Kidney (tissue), 14 donors: ENCODE results near the gene CDH13. TPM values are rescaled to one million over a fixed set of nuclear protein-coding genes. Genes with fewer than 3 reads are reported as not detected.

Experiments used
- DNase-seq, 5 donors: peaks; one replicate each; pipeline ENCODE4 v3.0.0-alpha.2; 2013 to 2020
- FAIRE-seq: peaks from 2 replicates; lab custom pipeline; 2012; peaks lifted over from hg19 to GRCh38; lab: Jason Lieb, UNC
- H3K27ac ChIP-seq, 2 donors: one replicate each; pipeline ENCODE4 v1.7.0; 2013; ENCODE audit warnings: low read depth in 2 of 2, low read length in 2 of 2, inconsistent platforms in 1 of 2
- H3K27me3 ChIP-seq: one replicate; pipeline ENCODE4 v1.7.1; 2013; ENCODE audit warnings: low read length, inconsistent platforms; ENCODE audit not compliant: control insufficient read depth, insufficient read depth
- H3K36me3 ChIP-seq, 3 donors: one replicate each; pipeline versions ENCODE4 v1.7.0 to v1.7.1; 2013; ENCODE audit warnings: low read length in 3 of 3, control low read depth in 1 of 3, inconsistent platforms in 1 of 3; ENCODE audit not compliant: insufficient read depth in 3 of 3, control insufficient read depth in 2 of 3
- H3K4me1 ChIP-seq, 3 donors: one replicate each; pipeline versions ENCODE4 v1.7.0 to v1.7.1; 2013; ENCODE audit warnings: low read length in 3 of 3, inconsistent platforms in 1 of 3, low read depth in 1 of 3; ENCODE audit not compliant: control insufficient read depth in 2 of 3, insufficient read depth in 2 of 3
- H3K4me3 ChIP-seq, 3 donors: one replicate each; pipeline versions ENCODE4 v1.7.0 to v1.8.1; 2013; ENCODE audit warnings: low read length in 3 of 3, control low read depth in 1 of 3, inconsistent platforms in 1 of 3
- H3K9ac ChIP-seq, 3 donors: one replicate each; pipeline versions ENCODE4 v1.7.0 to v1.7.1; 2013; ENCODE audit warnings: low read length in 3 of 3, control low read depth in 1 of 3, inconsistent platforms in 1 of 3
- H3K9me3 ChIP-seq, 3 donors: one replicate each; pipeline versions ENCODE4 v1.7.0 to v1.7.1; 2013; ENCODE audit warnings: low read length in 3 of 3, control low read depth in 1 of 3, inconsistent platforms in 1 of 3; ENCODE audit not compliant: control insufficient read depth in 2 of 3, insufficient read depth in 1 of 3
- CTCF ChIP-seq: IDR thresholded peaks from 3 replicates; pipeline ENCODE4 v1.5.1; 2012; ENCODE audit warnings: mild to moderate bottlenecking, moderate library complexity, borderline replicate concordance; ENCODE audit not compliant: insufficient read depth; ENCODE audit errors: extremely low read depth
- intact Hi-C: fragments of 100-400 bp; cut with DNase I; formaldehyde crosslinking; loops from one replicate; pipeline ENCODE4 v1.11.1; 2022
- polyA plus RNA-seq: library from polyadenylated mRNA; stranded (reverse); fragments of 350-450 nt; fragmentation: Illumina TruSeq; extraction: RNeasy Lipid Tissue Mini Kit (QIAGEN cat#74804); gene quantifications from one replicate; pipeline ENCODE4 v1.2.3, GENCODE V29; 2014; ENCODE audit warnings: low read depth, low replicate concordance; ENCODE audit not compliant: insufficient read depth
- total RNA-seq: library from RNA; stranded (reverse); fragmentation: NEBNext Ultra II Directional; extraction: Animal tissue kit (Norgen Biotek cat#: 25700); gene quantifications from one replicate; pipeline ENCODE4 v1.2.1, GENCODE V29; 2021
- donor health status: control.
- donor health status: control.
- donor health status: control.
- donor health status: control.
- donor health status: control.
- donor health status: DM: yes; HTN: yes; CAD: no.
- donor health status: Normal renal cell carcinoma (clear cell type).

CDH13 gene
- total and polyA plus RNA-seq, 2 donors from 2014 or later: 4.8 to 13.8 TPM

GRCh38 chr16:82833378-82833993 lies 206.7 kb downstream of the CDH13 start:
- TF ChIP-seq CTCF: no peak
- Histone ChIP-seq H3K36me3 (no peaks in the 10 kb centered on the region), H3K9ac (no peak overlapping the region), H3K9me3 (no peaks in the 10 kb centered on the region), H3K27me3 (no peaks in the 10 kb centered on the region), H3K4me3 (no peak overlapping the region), H3K27ac (no peak overlapping the region), H3K4me1 (no peaks in the 10 kb centered on the region)
- intact Hi-C loops: no loop called here
- FAIRE-seq (no peak), DNase-seq (no peak)

GRCh38 chr16:82834151-82834815 lies 207.5 kb downstream of the CDH13 start:
- Histone ChIP-seq H3K27me3 (no peaks in the 10 kb centered on the region), H3K4me1 (no peaks in the 10 kb centered on the region), H3K9me3 (no peaks in the 10 kb centered on the region), H3K9ac (no peak overlapping the region), H3K27ac (no peak overlapping the region), H3K4me3 (no peak overlapping the region), H3K36me3 (no peaks in the 10 kb centered on the region)
- no peak for TF ChIP-seq CTCF
- DNase-seq (no peak), FAIRE-seq (no peak)
- intact Hi-C loops: no loop called here

- Histone ChIP-seq H3K27ac (no peak overlapping the region), H3K36me3 (no peaks in the 10 kb centered on the region), H3K9me3 (no peaks in the 10 kb centered on the region), H3K27me3 (no peaks in the 10 kb centered on the region), H3K4me3 (no peak overlapping the region), H3K9ac (no peak overlapping the region), H3K4me1 (no peaks in the 10 kb centered on the region)
- intact Hi-C loops: no loop called here
- FAIRE-seq (no peak), DNase-seq (no peak)
- no peak for TF ChIP-seq CTCF
Observed at GRCh38 chr16:82835487-82836155, 208.9 kb downstream of the CDH13 start.
